ENCODE data around the gene NBPF3. TPM values are rescaled to one million over a fixed set of nuclear protein-coding genes. Genes with fewer than 3 reads are reported as not detected.
A peak's percentile ranks its signal among the peaks of the same experiment; 100 is the strongest.

NBPF3 gene
- total RNA-seq, 1 experiment from 2014 or later: 21.4 TPM

GRCh38 chr1:21523297-21523813 lies 83.4 kb downstream of the NBPF3 start (continued):
- TF ChIP-seq CREM (CRISPR knock-in tag; IDR thresholded peaks at IDR 0.05) (no peak), NFYB (CRISPR knock-in tag; conservative IDR thresholded peaks at IDR 0.05; ENCODE audit: low read depth) (no peak), ATF1 (CRISPR knock-in tag; IDR thresholded peaks at IDR 0.05) (no peak)

- no peaks in the 10 kb centered on the region for H3K9me3 Mint-ChIP-seq
- no peaks in the 10 kb centered on the region for H3K27me3 Mint-ChIP-seq (ENCODE audit: low read depth)
- TF ChIP-seq RELA (CRISPR knock-in tag; IDR thresholded peaks at IDR 0.05; ENCODE audit: borderline replicate concordance): no peak
- TF ChIP-seq ZNF121 (CRISPR knock-in tag; IDR thresholded peaks at IDR 0.05): peak; percentile 85
- ChIA-PET POLR2A (no interaction called here), CTCF (interaction anchor here (0.6 to 2.0 kb wide), 7 partner anchors 9 to 1865 kb away, joined by 3 to 6 read pairs (median 3); partner anchors contain the start of gene ALPL)
- ATAC-seq (no peak), DNase-seq (ENCODE audit: low spot score) (no peak)
- no peaks in the 10 kb centered on the region for H3K36me3 Mint-ChIP-seq
- H3K4me3 Mint-ChIP-seq: no peak overlapping the region
- peaks cover 46% of the 10 kb centered on the region for H3K4me1 Mint-ChIP-seq
- H3K27ac Mint-ChIP-seq: no peak overlapping the region
Measured at GRCh38 chr1:21524220-21524619, 84.3 kb downstream of the NBPF3 start.

- Mint-ChIP-seq H3K9me3 (no peaks in the 10 kb centered on the region), H3K4me1 (peaks cover 40% of the 10 kb centered on the region), H3K36me3 (0 out of 2 replicates have a peak, but pooled peaks cover 3% of the 10 kb centered on the region), H3K27ac (peak overlapping the region; percentile 93; the same call in 1 of the 2 replicates), H3K27me3 (ENCODE audit: low read depth) (no peaks in the 10 kb centered on the region), H3K4me3 (no peak overlapping the region)
- no peak for DNase-seq (ENCODE audit: low spot score)
- CTCF ChIA-PET: interaction anchor here (0.8 to 2.0 kb wide), 4 partner anchors 9 to 16 kb away, joined by 3 to 6 read pairs (median 4); partner anchors contain the start of gene ALPL
- POLR2A ChIA-PET: no interaction called here
- no peak for ATAC-seq
- TF ChIP-seq NR2C2 (CRISPR knock-in tag; IDR thresholded peaks at IDR 0.05) (no peak), GRHL2 (CRISPR knock-in tag; IDR thresholded peaks at IDR 0.05; ENCODE audit: insufficient replicate concordance, severe bottlenecking) (no peak), ZNF232 (CRISPR knock-in tag; IDR thresholded peaks at IDR 0.05) (no peak), ETV6 (CRISPR knock-in tag; IDR thresholded peaks at IDR 0.05) (no peak), MXD4 (CRISPR knock-in tag; IDR thresholded peaks at IDR 0.05; ENCODE audit: borderline replicate concordance) (no peak), ATF2 (CRISPR knock-in tag; IDR thresholded peaks at IDR 0.05; ENCODE audit: borderline replicate concordance, low read depth) (no peak)
Measured at GRCh38 chr1:21524686-21525339, 84.9 kb downstream of the NBPF3 start.

DNA sequence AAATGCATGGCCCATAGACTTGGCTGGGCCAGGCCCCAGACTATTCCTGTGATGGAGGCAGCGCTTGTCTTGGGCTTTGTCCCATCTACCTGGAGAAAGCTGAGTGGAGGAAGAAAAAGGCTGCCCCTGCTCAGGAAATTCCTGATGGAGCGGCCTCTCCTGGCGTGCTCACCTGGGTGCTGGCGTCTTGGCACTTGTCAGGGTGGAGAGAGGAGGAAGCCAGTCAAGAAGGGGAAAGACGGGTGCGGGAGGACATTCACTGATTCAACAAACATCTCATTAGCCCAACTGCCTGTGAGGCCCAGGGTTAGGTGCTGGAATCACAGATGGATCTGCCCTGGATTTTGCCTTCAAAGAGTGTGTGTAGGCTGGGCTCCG lies 85.4 kb downstream of the NBPF3 start:
- H3K27me3 Mint-ChIP-seq (ENCODE audit: low read depth): no peaks in the 10 kb centered on the region
- no peaks in the 10 kb centered on the region for H3K9me3 Mint-ChIP-seq
- DNase-seq (ENCODE audit: low spot score) (no peak), ATAC-seq (no peak)
- no peak overlapping the region for H3K4me3 Mint-ChIP-seq
- CTCF ChIA-PET: interaction anchor here (1.5 kb wide), 1 partner anchor 12 kb away, joined by 6 read pairs; no protein-coding TSS in a partner anchor
- POLR2A ChIA-PET: no interaction called here
- 0 out of 2 replicates have a peak, but pooled peaks cover 3% of the 10 kb centered on the region for H3K36me3 Mint-ChIP-seq
- H3K4me1 Mint-ChIP-seq: peaks cover 38% of the 10 kb centered on the region
- TF ChIP-seq TP53 (CRISPR knock-in tag; IDR thresholded peaks at IDR 0.05) (no peak), PRDM15 (CRISPR knock-in tag; IDR thresholded peaks at IDR 0.05) (no peak), GTF2I (CRISPR knock-in tag; conservative IDR thresholded peaks at IDR 0.05) (no peak)
- peak overlapping the region; percentile 93 for H3K27ac Mint-ChIP-seq

Measured in WTC11 (cell line).